ENCODE data around the gene C1QA.

The C1QA gene

DNA sequence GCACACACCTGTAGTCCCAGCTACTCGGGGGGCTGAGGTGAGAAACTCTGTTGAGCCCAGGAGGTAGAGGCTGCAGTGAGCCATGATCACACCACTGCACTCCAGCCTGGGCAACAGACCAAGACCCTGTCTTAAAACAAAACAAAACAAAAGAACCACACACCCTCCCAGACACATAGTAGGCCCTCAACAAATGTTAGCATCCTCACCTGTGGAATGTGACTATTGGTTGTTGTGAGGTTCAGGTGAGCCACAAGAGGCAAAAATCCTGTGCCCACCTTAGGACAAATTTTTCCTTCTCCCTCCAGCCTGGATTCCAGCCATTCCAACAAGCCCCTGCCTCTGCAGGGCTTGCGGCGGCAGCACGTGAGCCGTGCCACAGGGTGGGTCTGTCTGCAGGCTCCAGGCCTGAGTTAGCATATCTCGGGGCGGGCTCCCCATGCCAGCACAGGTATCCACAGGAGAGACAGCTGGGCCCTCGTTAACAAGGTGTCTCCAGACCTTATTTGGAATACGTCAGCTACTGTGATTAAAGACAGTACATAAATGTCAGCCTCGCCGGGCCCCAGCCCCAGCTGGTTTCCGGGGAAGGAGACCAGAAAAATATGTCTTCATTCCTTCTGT lies 34.0 kb downstream of the C1QA start (continued):
- no peak for TF ChIP-seq ZIC2 (tag by site-specific recombination; IDR thresholded peaks at IDR 0.05)
- no peak for TF ChIP-seq ZNF664 (tag by site-specific recombination; IDR thresholded peaks at IDR 0.05)

DNA sequence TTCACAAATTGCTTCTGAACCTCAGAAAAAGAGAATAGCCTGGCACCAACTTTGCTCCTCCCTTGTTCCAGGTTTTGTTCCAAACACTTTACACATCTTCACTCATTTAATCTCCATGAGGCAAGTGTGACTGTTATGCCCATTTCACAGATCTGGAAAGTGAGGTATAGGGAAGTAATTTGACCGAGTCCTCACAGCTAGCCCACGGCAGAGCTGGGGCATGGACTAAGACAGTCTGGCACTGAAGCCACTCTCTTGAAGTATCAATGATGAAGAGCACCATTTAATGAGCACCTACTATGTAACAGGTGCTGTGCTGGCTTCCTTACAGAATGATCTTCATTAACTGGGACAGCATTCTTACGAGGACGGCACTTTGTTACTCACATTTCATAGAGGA lies 35.6 kb downstream of the C1QA start:
- no peaks in the 10 kb centered on the region for H3K9me3 ChIP-seq (ENCODE audit: control insufficient read depth, insufficient read depth, low read depth, low read length)
- no peaks in the 10 kb centered on the region for H3K4me1 ChIP-seq (ENCODE audit: control insufficient read depth, insufficient read depth, low read length)
- TF ChIP-seq ZNF169 (tag by site-specific recombination; IDR thresholded peaks at IDR 0.05) (no peak), ZNF664 (tag by site-specific recombination; IDR thresholded peaks at IDR 0.05) (peak; percentile 94), ZNF677 (tag by site-specific recombination; IDR thresholded peaks at IDR 0.05) (no peak), ZNF792 (tag by site-specific recombination; IDR thresholded peaks at IDR 0.05) (no peak), ZNF266 (tag by site-specific recombination; IDR thresholded peaks at IDR 0.05; ENCODE audit: low read depth) (no peak), ZNF10 (tag by site-specific recombination; IDR thresholded peaks at IDR 0.05) (no peak)
- H3K27ac ChIP-seq (ENCODE audit: extremely low read depth, low read depth, low read length) = no peak overlapping the region
- H3K4me3 ChIP-seq (ENCODE audit: low read depth, low read length) = no peak overlapping the region
- H3K36me3 ChIP-seq (ENCODE audit: control insufficient read depth in 2 of 2, insufficient read depth in 1 of 2, low read length in 2 of 2) = no peaks in the 10 kb centered on the region
- ChIA-PET POLR2A (no interaction called here), CTCF (interaction anchor here (0.6 to 5.7 kb wide), 7 partner anchors 9 to 1454 kb away, joined by 3 to 29 read pairs (median 4); no protein-coding TSS in a partner anchor)

DNA sequence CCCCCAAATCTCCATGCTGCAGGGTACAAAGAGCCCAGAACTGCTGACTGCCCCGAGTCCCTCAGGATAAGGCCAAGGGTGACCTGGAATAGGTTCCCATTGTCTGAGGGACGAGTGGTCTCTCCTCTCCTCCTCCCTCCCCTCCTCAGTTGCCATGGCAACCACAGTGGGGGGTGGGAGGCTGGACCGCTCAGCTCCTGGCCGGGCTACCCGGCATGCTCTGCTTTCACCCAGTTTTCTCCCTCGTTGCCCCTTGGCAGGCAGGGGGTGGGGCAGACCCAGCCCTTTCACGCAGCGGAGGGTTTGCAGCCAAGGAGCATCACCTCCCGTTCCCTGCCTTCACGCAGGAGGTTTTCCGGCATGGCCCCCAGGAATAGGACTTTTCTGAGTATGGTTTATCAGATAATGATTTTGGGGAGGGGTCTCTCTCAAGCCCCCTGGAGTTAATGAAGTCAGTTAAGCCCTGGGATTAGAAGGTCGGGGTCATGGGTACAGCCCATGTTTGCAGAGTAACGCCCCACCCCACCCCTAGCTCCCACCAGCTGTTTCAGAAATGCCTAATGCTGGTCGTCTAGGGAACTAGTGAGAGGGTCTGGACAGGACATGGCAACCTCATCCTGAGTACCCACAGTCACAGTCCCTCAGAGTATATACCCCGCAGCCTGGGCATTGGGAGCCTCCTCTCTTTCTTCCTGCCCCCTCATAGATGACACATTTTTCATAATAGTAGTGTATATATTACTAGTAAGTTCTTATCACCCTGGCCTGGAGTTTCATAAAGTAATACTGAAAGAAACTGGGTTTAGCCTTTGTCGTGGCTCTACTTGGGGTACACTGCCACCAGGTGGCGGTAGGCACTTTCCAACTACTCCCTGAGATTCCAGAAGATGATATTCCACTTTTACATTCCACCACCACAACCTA lies 37.3 kb downstream of the C1QA start:
- TF ChIP-seq ZBTB8A (tag by site-specific recombination; IDR thresholded peaks at IDR 0.05) (peak; percentile 31), ZNF391 (tag by site-specific recombination; IDR thresholded peaks at IDR 0.05; ENCODE audit: borderline replicate concordance, low read depth) (peak; percentile 98), ZNF341 (tag by site-specific recombination; IDR thresholded peaks at IDR 0.05; ENCODE audit: low read depth) (peak; percentile 93), GLIS1 (tag by site-specific recombination; IDR thresholded peaks at IDR 0.05) (peak; percentile 23; the same call in 1 of the 2 replicates), ZNF23 (tag by site-specific recombination; IDR thresholded peaks at IDR 0.05; ENCODE audit: borderline replicate concordance) (no peak), ZNF654 (tag by site-specific recombination; IDR thresholded peaks at IDR 0.05; ENCODE audit: low read depth) (peak; percentile 60), GLIS2 (tag by site-specific recombination; IDR thresholded peaks at IDR 0.05) (peak; percentile 56; the same call in 1 of the 2 replicates), KLF1 (tag by site-specific recombination; IDR thresholded peaks at IDR 0.05) (peak; percentile 58; the same call in 1 of the 2 replicates), ZNF530 (tag by site-specific recombination; IDR thresholded peaks at IDR 0.05; ENCODE audit: low read depth) (no peak)

DNA sequence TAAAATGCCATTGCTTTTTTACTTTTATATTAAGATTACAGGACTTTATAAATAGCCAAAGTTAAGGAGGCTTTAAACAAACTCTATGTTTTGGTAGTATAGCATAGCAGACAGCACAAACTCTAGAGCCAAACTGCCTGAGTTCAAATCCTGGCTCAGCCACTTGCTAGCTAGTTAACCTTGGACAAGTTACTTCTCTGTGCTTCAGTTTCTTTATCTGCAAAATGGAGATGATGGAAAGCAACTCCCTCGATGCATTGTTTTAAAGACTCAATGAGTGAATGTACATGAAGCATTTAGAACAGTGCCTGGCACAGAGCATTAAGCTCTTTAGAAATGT lies 38.0 kb downstream of the C1QA start:
- POLR2A ChIA-PET = interaction anchor here (0.6 kb wide), 1 partner anchor 89 kb away, joined by 3 read pairs; no protein-coding TSS in a partner anchor
- no peak overlapping the region for H3K27ac ChIP-seq (ENCODE audit: extremely low read depth, low read depth, low read length)
- no peaks in the 10 kb centered on the region for H3K36me3 ChIP-seq (ENCODE audit: control insufficient read depth in 2 of 2, insufficient read depth in 1 of 2, low read length in 2 of 2)
- H3K4me1 ChIP-seq (ENCODE audit: control insufficient read depth, insufficient read depth, low read length) = no peaks in the 10 kb centered on the region
- no peak overlapping the region for H3K4me3 ChIP-seq (ENCODE audit: low read depth, low read length)
- no peaks in the 10 kb centered on the region for H3K9me3 ChIP-seq (ENCODE audit: control insufficient read depth, insufficient read depth, low read depth, low read length)
- CTCF ChIA-PET = interaction anchor here (0.6 to 5.7 kb wide), 25 partner anchors 8 to 292 kb away, joined by 3 to 29 read pairs (median 4); no protein-coding TSS in a partner anchor
- TF ChIP-seq ZNF473 (tag by site-specific recombination; IDR thresholded peaks at IDR 0.05) (no peak), ZNF138 (tag by site-specific recombination; IDR thresholded peaks at IDR 0.05; ENCODE audit: borderline replicate concordance) (no peak), ZNF184 (tag by site-specific recombination; IDR thresholded peaks at IDR 0.05) (no peak), ZNF776 (tag by site-specific recombination; IDR thresholded peaks at IDR 0.05; ENCODE audit: borderline replicate concordance) (no peak), ZNF416 (tag by site-specific recombination; IDR thresholded peaks at IDR 0.05) (no peak), GLI4 (tag by site-specific recombination; IDR thresholded peaks at IDR 0.05) (no peak), GFI1B (tag by site-specific recombination; IDR thresholded peaks at IDR 0.05) (no peak), SCRT1 (tag by site-specific recombination; IDR thresholded peaks at IDR 0.05; ENCODE audit: borderline replicate concordance) (no peak), ZNF677 (tag by site-specific recombination; IDR thresholded peaks at IDR 0.05) (no peak), HOXA7 (CRISPR knock-in tag; IDR thresholded peaks at IDR 0.05; ENCODE audit: borderline replicate concordance) (no peak), ZNF112 (tag by site-specific recombination; IDR thresholded peaks at IDR 0.05) (no peak), ZBTB8A (tag by site-specific recombination; IDR thresholded peaks at IDR 0.05) (no peak)
- TF ChIP-seq, protein P1, sequence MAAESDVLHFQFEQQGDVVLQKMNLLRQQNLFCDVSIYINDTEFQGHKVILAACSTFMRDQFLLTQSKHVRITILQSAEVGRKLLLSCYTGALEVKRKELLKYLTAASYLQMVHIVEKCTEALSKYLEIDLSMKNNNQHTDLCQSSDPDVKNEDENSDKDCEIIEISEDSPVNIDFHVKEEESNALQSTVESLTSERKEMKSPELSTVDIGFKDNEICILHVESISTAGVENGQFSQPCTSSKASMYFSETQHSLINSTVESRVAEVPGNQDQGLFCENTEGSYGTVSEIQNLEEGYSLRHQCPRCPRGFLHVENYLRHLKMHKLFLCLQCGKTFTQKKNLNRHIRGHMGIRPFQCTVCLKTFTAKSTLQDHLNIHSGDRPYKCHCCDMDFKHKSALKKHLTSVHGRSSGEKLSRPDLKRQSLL (tag by site-specific recombination; IDR thresholded peaks at IDR 0.05) = no peak
- TF ChIP-seq, protein P2, sequence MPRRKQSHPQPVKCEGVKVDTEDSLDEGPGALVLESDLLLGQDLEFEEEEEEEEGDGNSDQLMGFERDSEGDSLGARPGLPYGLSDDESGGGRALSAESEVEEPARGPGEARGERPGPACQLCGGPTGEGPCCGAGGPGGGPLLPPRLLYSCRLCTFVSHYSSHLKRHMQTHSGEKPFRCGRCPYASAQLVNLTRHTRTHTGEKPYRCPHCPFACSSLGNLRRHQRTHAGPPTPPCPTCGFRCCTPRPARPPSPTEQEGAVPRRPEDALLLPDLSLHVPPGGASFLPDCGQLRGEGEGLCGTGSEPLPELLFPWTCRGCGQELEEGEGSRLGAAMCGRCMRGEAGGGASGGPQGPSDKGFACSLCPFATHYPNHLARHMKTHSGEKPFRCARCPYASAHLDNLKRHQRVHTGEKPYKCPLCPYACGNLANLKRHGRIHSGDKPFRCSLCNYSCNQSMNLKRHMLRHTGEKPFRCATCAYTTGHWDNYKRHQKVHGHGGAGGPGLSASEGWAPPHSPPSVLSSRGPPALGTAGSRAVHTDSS (tag by site-specific recombination; IDR thresholded peaks at IDR 0.05) = no peak

More for the DNA sequence above, 37.3 kb downstream of the C1QA start:
- ChIA-PET CTCF (interaction anchor here (0.7 to 5.7 kb wide), 22 partner anchors 10 to 293 kb away, joined by 3 to 29 read pairs (median 4); no protein-coding TSS in a partner anchor), POLR2A (no interaction called here)
- no peak overlapping the region for H3K4me3 ChIP-seq (ENCODE audit: low read depth, low read length)
- H3K27ac ChIP-seq (ENCODE audit: extremely low read depth, low read depth, low read length) = no peak overlapping the region
- H3K36me3 ChIP-seq (ENCODE audit: control insufficient read depth in 2 of 2, insufficient read depth in 1 of 2, low read length in 2 of 2) = no peaks in the 10 kb centered on the region
- H3K9me3 ChIP-seq (ENCODE audit: control insufficient read depth, insufficient read depth, low read depth, low read length) = no peaks in the 10 kb centered on the region
- H3K4me1 ChIP-seq (ENCODE audit: control insufficient read depth, insufficient read depth, low read length) = no peaks in the 10 kb centered on the region

Data from HEK293 (cell line).